ENCODE measurements around the gene CILP2.

CILP2 gene

DNA sequence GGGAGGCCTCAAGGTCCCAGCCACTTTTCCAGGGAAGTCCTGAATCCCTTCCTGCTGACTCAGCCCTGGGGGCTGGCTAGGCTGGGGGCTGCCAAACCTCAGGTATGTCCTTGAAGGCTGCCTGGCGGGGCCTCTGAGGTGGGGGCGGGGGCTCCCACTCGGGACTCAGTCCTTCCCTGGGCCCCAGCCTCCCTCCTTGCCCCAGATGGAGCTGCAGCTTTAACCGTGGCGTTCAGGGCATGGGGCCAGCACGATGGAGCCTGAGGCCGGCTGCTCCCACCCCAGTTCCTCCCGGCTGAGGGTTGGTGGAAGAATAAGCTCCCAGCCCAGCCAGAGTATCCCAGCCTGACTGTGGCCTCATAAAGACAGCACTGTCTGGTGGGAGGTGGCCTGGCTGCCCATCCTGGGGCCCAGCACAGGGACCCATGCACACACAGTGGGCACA lies 12.4 kb downstream of the CILP2 start:
- Histone ChIP-seq H3K4me1 (ENCODE audit: insufficient read depth, low read length) (no peaks in the 10 kb centered on the region), H3K9me3 (ENCODE audit: insufficient read depth, low read depth, low read length) (no peaks in the 10 kb centered on the region), H3K9ac (ENCODE audit: low read depth, low read length) (no peak overlapping the region), H3K27ac (ENCODE audit: low read depth, low read length) (no peak overlapping the region), H3K36me3 (ENCODE audit: insufficient read depth, low read length) (no peaks in the 10 kb centered on the region), H3K27me3 (ENCODE audit: insufficient read depth, low read length) (no peaks in the 10 kb centered on the region), H3K4me3 (ENCODE audit: low read length) (no peak overlapping the region)
- 66% methylated on average over 8 of the region's 8 CpGs for WGBS

DNA sequence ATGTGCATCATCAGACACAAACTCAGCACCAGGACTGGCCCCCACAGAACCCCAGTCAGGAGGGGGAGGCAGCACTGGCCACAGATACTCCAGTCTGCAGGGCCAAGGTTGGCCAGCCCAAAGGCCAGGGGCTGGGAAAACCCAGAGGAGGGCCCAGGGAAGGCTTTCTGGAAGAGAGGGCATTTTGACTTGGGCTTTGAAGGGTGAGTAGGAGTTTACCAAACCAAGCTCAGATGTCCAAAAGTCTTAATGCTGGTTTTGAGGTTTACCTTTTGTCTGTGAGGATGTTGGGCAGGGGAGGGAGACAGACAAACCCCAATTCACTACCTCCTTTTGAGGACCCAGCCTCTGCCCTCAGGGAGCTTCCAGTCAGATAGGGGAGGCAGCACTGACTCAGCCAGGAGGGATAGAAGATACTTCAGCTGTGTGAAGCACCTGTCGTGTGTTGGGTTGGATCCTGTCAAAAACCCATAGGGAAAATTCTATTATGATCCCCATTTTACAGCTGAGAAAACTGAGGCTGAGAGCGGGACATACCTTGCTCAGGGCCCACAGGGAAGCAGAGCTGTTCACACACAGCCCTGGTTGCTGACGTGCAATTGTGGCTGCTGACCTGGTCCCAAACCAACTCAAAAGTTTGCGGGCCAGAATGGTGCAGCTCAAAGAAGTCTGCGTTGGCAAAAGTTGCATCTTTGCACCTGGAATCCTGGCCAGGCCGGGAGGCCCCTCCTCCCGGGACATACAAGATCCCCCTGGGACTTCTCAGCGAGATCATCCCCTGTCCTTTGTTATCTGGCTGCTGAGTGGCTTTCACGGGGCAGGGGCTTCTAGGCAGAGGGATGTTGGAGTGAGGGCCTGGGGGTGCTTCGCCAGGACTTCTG lies 13.1 kb downstream of the CILP2 start:
- H3K27me3 ChIP-seq (ENCODE audit: insufficient read depth, low read length), result no peaks in the 10 kb centered on the region
- 85% methylated on average over 10 of the region's 10 CpGs for WGBS
- H3K9me3 ChIP-seq (ENCODE audit: insufficient read depth, low read depth, low read length), result no peaks in the 10 kb centered on the region
- no peak overlapping the region for H3K9ac ChIP-seq (ENCODE audit: low read depth, low read length)
- no peaks in the 10 kb centered on the region for H3K36me3 ChIP-seq (ENCODE audit: insufficient read depth, low read length)
- no peak overlapping the region for H3K27ac ChIP-seq (ENCODE audit: low read depth, low read length)
- H3K4me1 ChIP-seq (ENCODE audit: insufficient read depth, low read length), result no peaks in the 10 kb centered on the region
- H3K4me3 ChIP-seq (ENCODE audit: low read length), result no peak overlapping the region

DNA sequence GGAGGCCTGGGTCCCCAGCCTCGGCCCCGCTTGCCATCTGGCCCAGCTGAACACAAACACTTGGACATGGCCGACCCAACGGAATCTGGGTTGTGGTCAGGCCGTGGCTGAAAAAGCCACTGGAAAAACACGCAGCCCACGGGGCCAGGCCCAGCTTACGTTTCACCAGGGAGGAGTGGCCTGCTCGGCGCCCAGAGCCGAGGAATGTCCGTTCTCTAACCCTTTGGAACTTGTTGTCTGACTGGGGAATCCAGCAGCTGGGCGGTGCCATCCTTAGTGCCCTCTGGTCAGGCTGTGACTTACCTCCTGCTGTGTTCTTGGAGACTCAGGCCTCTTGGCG lies 13.8 kb downstream of the CILP2 start:
- H3K9me3 ChIP-seq (ENCODE audit: insufficient read depth, low read depth, low read length), result no peaks in the 10 kb centered on the region
- H3K4me1 ChIP-seq (ENCODE audit: insufficient read depth, low read length), result no peaks in the 10 kb centered on the region

DNA sequence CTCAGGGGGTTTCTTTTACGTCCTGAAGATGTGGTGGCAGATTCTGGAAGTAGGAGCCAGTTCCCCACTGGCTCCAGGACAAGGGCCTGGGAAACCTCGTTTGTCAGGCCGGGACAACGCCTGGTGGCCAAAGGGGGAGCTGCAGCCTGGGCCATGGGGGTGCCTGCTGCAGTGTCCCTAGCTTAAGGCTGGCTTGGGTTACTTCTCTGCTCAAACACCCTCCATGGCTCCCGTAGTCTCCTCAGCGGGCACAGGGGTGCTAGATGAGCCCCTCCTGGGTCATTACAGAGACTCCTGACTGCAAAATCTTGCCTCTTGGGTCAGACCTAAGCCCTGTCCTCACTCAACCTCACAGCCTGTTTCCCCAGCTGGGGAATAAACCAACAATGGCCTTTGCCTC lies 14.7 kb downstream of the CILP2 start:
- H3K9me3 ChIP-seq (ENCODE audit: insufficient read depth, low read depth, low read length), result no peaks in the 10 kb centered on the region
- H3K4me1 ChIP-seq (ENCODE audit: insufficient read depth, low read length), result no peaks in the 10 kb centered on the region
- H3K27ac ChIP-seq (ENCODE audit: low read depth, low read length), result no peak overlapping the region
- H3K9ac ChIP-seq (ENCODE audit: low read depth, low read length), result no peak overlapping the region
- H3K27me3 ChIP-seq (ENCODE audit: insufficient read depth, low read length), result no peaks in the 10 kb centered on the region
- no peaks in the 10 kb centered on the region for H3K36me3 ChIP-seq (ENCODE audit: insufficient read depth, low read length)
- WGBS, result 63% methylated on average over 6 of the region's 6 CpGs
- no peak overlapping the region for H3K4me3 ChIP-seq (ENCODE audit: low read length)

More for the DNA sequence above, 13.8 kb downstream of the CILP2 start:
- H3K27me3 ChIP-seq (ENCODE audit: insufficient read depth, low read length), result no peaks in the 10 kb centered on the region
- H3K4me3 ChIP-seq (ENCODE audit: low read length), result no peak overlapping the region
- H3K9ac ChIP-seq (ENCODE audit: low read depth, low read length), result no peak overlapping the region
- H3K36me3 ChIP-seq (ENCODE audit: insufficient read depth, low read length), result no peaks in the 10 kb centered on the region
- no peak overlapping the region for H3K27ac ChIP-seq (ENCODE audit: low read depth, low read length)
- 90% methylated on average over 14 of the region's 14 CpGs for WGBS

DNA sequence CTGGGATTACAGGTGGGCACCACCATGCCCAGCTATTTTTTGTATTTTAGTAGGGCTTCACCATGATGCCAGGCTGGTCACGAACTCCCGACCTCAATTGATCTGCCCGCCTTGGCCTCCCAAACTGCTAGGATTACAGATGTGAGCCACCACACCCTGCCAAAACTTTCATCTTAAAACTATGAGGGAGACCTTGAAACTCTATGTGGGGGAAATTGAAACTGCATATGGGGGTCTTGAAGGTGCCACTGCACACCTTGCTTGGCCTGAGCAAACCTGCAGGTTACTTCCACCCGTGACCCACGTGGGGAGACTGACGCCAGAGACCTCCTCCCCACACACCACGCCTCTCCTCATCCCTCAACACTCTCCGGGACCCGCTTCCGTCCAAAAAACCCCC lies 15.6 kb downstream of the CILP2 start:
- H3K9ac ChIP-seq (ENCODE audit: low read depth, low read length), result no peak overlapping the region
- H3K4me1 ChIP-seq (ENCODE audit: insufficient read depth, low read length), result no peaks in the 10 kb centered on the region
- H3K27me3 ChIP-seq (ENCODE audit: insufficient read depth, low read length), result no peaks in the 10 kb centered on the region
- no peaks in the 10 kb centered on the region for H3K9me3 ChIP-seq (ENCODE audit: insufficient read depth, low read depth, low read length)
- H3K36me3 ChIP-seq (ENCODE audit: insufficient read depth, low read length), result no peaks in the 10 kb centered on the region
- H3K27ac ChIP-seq (ENCODE audit: low read depth, low read length), result no peak overlapping the region
- WGBS, result 94% methylated on average over 10 of the region's 10 CpGs
- H3K4me3 ChIP-seq (ENCODE audit: low read length), result no peak overlapping the region

DNA sequence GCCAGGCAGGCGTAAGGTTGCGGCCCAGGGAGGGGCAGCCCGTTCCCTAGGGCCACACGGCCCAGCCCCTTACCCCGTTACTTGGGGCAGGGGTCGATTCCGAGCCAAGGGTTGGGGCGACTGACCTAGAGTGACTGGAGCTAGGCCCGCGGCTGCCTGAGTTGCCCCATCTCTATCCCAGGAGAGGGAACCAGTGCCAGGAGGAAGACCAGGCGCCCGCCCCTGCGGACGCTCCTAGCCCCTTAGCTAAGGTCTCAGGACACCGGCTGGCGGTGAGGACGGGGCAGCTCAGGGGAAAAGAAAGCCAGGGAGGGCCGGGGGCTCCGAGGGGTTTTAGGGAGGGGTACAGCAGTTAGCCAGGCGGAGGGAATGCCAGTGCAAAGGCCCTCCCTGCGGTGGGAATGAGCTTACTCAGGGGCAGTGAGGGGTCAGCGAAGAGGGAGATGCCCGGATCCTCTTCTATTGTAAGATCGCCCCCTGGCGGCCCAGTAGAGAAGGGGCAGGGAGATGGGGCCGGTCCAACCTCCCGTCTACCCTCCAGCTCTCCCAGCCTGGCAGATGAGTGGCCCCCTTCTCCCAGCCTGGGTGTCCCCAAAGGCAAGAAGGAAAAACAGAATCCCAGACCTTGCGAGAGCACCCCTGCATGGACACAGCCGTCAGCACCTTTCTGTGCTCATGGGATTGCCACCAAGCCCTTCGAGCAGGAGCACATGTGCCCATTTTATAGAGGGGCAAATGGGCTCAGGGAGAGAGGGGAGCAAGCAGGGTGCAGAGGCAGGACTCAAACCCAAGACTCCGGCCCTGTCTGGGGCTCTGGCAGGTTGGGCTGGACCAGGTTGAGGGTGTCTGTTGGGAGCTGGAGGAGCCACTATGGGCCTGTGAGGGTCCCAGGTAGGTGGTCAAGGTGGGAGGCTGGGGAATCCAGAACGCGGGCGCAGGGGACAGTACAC lies 16.3 kb downstream of the CILP2 start:
- H3K27ac ChIP-seq (ENCODE audit: low read depth, low read length), result no peak overlapping the region
- no peaks in the 10 kb centered on the region for H3K36me3 ChIP-seq (ENCODE audit: insufficient read depth, low read length)
- H3K27me3 ChIP-seq (ENCODE audit: insufficient read depth, low read length), result no peaks in the 10 kb centered on the region
- no peaks in the 10 kb centered on the region for H3K4me1 ChIP-seq (ENCODE audit: insufficient read depth, low read length)
- no peak overlapping the region for H3K4me3 ChIP-seq (ENCODE audit: low read length)
- WGBS, result 67% methylated on average over 34 of the region's 34 CpGs
- H3K9ac ChIP-seq (ENCODE audit: low read depth, low read length), result no peak overlapping the region
- H3K9me3 ChIP-seq (ENCODE audit: insufficient read depth, low read depth, low read length), result no peaks in the 10 kb centered on the region

DNA sequence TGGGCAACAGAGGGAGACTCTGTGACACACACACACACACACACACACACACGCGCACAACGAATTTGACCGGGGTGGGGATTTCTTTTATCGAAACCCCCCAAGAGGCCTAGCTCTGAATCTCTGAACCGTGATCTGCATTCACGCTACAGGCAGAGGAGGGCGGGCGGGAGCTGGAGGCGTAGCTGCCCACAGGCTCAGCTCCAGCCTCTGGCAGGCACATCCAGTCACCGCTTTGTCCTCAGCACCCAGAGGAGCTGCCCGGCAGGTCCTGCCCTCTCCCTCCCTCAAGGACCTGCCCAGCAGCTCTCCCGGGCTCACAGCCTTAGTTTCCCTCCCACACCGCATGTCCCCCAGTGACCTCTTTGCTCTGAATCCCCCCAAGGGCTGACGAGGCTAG lies 20.0 kb downstream of the CILP2 start:
- 88% methylated on average over 15 of the region's 15 CpGs for WGBS
- no peaks in the 10 kb centered on the region for H3K27me3 ChIP-seq (ENCODE audit: insufficient read depth, low read length)
- no peak overlapping the region for H3K27ac ChIP-seq (ENCODE audit: low read depth, low read length)
- no peaks in the 10 kb centered on the region for H3K4me1 ChIP-seq (ENCODE audit: insufficient read depth, low read length)
- no peak overlapping the region for H3K9ac ChIP-seq (ENCODE audit: low read depth, low read length)
- no peaks in the 10 kb centered on the region for H3K36me3 ChIP-seq (ENCODE audit: insufficient read depth, low read length)
- H3K4me3 ChIP-seq (ENCODE audit: low read length), result no peak overlapping the region
- H3K9me3 ChIP-seq (ENCODE audit: insufficient read depth, low read depth, low read length), result no peaks in the 10 kb centered on the region

DNA sequence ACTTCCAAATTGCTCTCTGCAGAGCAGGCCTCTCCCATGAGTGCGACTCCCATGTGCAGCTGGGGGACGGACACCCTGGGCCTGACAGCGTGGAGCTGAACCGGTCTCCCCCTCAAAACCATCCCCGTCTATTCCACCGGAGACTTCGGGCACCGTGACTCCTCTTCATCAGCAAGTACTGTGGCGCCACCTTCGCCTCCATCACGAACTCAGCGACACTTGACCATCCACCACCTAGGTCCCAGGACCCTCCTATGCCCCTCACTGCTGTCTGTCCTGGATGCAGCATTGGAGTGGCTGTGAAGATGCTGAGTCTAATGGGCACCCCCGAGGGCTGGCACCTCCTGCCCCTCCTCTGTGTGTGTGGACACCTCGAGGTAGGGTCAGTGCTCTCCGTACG lies 20.6 kb downstream of the CILP2 start:
- no peaks in the 10 kb centered on the region for H3K4me1 ChIP-seq (ENCODE audit: insufficient read depth, low read length)
- no peaks in the 10 kb centered on the region for H3K9me3 ChIP-seq (ENCODE audit: insufficient read depth, low read depth, low read length)
- H3K4me3 ChIP-seq (ENCODE audit: low read length), result no peak overlapping the region
- no peak overlapping the region for H3K9ac ChIP-seq (ENCODE audit: low read depth, low read length)
- no peaks in the 10 kb centered on the region for H3K27me3 ChIP-seq (ENCODE audit: insufficient read depth, low read length)
- 95% methylated on average over 16 of the region's 16 CpGs for WGBS
- H3K36me3 ChIP-seq (ENCODE audit: insufficient read depth, low read length), result no peaks in the 10 kb centered on the region
- no peak overlapping the region for H3K27ac ChIP-seq (ENCODE audit: low read depth, low read length)

DNA sequence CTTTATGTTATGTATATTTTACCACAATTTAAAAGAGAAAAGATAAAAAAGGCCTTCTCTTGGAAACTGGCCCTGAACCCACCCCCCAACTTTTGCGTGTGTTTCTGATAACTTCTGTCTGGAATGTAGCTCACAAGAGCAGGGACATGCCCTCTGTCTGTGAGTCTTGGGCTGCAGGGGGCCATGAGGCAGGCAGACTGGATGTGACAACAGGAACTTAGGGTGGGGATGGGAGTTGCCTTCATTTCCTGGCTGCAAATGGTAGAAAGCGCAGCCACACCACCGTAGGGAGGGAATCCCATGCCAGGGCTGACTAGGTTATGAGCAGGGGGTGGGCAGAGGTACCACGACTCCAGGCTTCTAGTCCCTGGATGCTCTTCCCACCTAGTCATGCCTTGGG lies 21.9 kb downstream of the CILP2 start:
- Histone ChIP-seq H3K9ac (ENCODE audit: low read depth, low read length) (no peak overlapping the region), H3K27ac (ENCODE audit: low read depth, low read length) (no peak overlapping the region), H3K9me3 (ENCODE audit: insufficient read depth, low read depth, low read length) (no peaks in the 10 kb centered on the region), H3K27me3 (ENCODE audit: insufficient read depth, low read length) (no peaks in the 10 kb centered on the region), H3K36me3 (ENCODE audit: insufficient read depth, low read length) (no peaks in the 10 kb centered on the region; the same call in 1 of the 2 replicates), H3K4me1 (ENCODE audit: insufficient read depth, low read length) (no peaks in the 10 kb centered on the region), H3K4me3 (ENCODE audit: low read length) (no peak overlapping the region)
- WGBS, result 81% methylated on average over 4 of the region's 4 CpGs

DNA sequence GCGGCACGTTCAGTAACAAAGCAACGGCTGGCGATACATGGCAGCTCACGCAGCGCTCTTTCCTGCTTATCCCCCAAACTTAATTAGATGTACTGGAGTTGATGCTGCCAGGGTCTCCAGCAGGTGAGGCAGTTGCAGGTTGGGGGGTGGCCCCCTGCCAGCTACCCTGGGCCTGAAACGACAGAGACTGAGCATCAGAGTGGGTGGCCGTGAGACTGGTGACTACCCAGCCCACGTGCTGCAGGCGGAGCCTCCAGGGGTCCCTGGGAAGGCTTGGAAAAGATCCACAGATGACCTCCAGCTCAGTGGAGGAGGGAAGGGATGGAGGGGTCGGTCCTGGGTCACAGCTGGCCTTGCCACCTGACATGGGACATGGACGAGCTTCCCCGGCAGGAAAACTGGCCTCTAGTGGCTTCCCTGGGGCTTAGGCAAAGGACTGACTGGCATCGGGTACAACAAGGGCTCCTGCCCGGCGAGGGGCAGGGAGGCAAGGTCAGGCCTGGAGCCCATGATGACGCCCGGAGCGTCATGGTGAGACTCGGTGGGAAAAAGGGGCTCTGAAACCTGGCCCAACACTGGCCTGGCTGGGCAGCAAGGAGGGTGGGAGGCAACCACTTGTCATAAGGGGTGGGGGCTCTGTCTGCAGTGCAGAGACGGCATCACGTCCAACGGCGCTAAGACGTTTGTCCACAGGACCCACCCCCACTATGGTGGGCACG lies 24.0 kb downstream of the CILP2 start:
- Histone ChIP-seq H3K27ac (ENCODE audit: low read depth, low read length) (no peak overlapping the region), H3K4me3 (ENCODE audit: low read length) (no peak overlapping the region), H3K27me3 (ENCODE audit: insufficient read depth, low read length) (no peaks in the 10 kb centered on the region), H3K4me1 (ENCODE audit: insufficient read depth, low read length) (no peaks in the 10 kb centered on the region), H3K9me3 (ENCODE audit: insufficient read depth, low read depth, low read length) (no peaks in the 10 kb centered on the region), H3K9ac (ENCODE audit: low read depth, low read length) (no peak overlapping the region), H3K36me3 (ENCODE audit: insufficient read depth, low read length) (no peaks in the 10 kb centered on the region; the same call in 1 of the 2 replicates)
- WGBS, result 90% methylated on average over 26 of the region's 26 CpGs
